K562 treated with DMSO at 1 percent for 4 hours (cell line): ENCODE results near the gene SMC4. TPM values are rescaled to one million over a fixed set of nuclear protein-coding genes. Genes with fewer than 3 reads are reported as not detected.

ENCODE experiments used
- total RNA-seq: library from RNA; unstranded; fragments of 300-600 nt; gene quantifications from 2 replicates; pipeline ENCODE4 v1.2.3, GENCODE V29; 2022; ENCODE audit not compliant: insufficient read depth

SMC4 gene
- 113 and 118 TPM in 2 replicates for total RNA-seq

GRCh38 chr3:160399125-160400029 lies at the start of gene SMC4, which contains the start of gene IFT80:
Gene SMC4, plus strand, starts transcription at chr3:160399650. Its CDS starts 1,177 bp downstream, at chr3:160400827.
Gene IFT80, minus strand, starts transcription at chr3:160399225. Its CDS starts 14,625 bp downstream, at chr3:160384600.

GRCh38 chr3:160449636-160450598 lies 50.5 kb downstream of the SMC4 start, which contains the start of gene TRIM59:
Gene TRIM59, minus strand, starts transcription at chr3:160449786. Its CDS starts 10,603 bp downstream, at chr3:160439183.

Other genes starting within 250 kb of the SMC4 start
- not detected in 2 replicates for gene C3orf80, start 174.2 kb upstream of the SMC4 start, total RNA-seq
- gene IFT80, start 425 bp upstream of the SMC4 start, total RNA-seq: 10.0 and 11.1 TPM in 2 replicates
- gene TRIM59, start 50.1 kb downstream of the SMC4 start, total RNA-seq: 16.6 and 22.8 TPM in 2 replicates
- gene KPNA4, start 165.9 kb downstream of the SMC4 start, total RNA-seq: 9.4 and 14.6 TPM in 2 replicates